Stomach (tissue), 4 donors: Measurements from ENCODE around the gene DCXR.
A peak's percentile ranks its signal among the peaks of the same experiment; 100 is the strongest.

ENCODE experiments used
- POLR2A ChIP-seq, 4 donors: fragments of 450-650 bp; IDR thresholded peaks; one replicate each; pipeline ENCODE4 v1.6.1; 2016; ENCODE audit warnings: antibody characterized with exemption in 4 of 4, control low read depth in 2 of 4, mild to moderate bottlenecking in 1 of 4, moderate library complexity in 1 of 4
- POLR2AphosphoS5 ChIP-seq, 3 donors: sonication (generic); formaldehyde crosslinking; IDR thresholded peaks; one replicate each; pipeline ENCODE4 v1.6.1; 2016; ENCODE audit warnings: antibody characterized with exemption in 3 of 3
- TF ChIP-seq, protein P1 (sequence below), 7 experiments: fragments of 450-650 bp in 4 of 7; fragments of 200-600 bp in 3 of 7; sonication (generic) in 3 of 7; IDR thresholded peaks; one replicate each; pipeline ENCODE4 v1.5.1; 2016 to 2019; ENCODE audit warnings: antibody characterized with exemption in 7 of 7, control low read depth in 2 of 7, mild to moderate bottlenecking in 1 of 7

DNA sequence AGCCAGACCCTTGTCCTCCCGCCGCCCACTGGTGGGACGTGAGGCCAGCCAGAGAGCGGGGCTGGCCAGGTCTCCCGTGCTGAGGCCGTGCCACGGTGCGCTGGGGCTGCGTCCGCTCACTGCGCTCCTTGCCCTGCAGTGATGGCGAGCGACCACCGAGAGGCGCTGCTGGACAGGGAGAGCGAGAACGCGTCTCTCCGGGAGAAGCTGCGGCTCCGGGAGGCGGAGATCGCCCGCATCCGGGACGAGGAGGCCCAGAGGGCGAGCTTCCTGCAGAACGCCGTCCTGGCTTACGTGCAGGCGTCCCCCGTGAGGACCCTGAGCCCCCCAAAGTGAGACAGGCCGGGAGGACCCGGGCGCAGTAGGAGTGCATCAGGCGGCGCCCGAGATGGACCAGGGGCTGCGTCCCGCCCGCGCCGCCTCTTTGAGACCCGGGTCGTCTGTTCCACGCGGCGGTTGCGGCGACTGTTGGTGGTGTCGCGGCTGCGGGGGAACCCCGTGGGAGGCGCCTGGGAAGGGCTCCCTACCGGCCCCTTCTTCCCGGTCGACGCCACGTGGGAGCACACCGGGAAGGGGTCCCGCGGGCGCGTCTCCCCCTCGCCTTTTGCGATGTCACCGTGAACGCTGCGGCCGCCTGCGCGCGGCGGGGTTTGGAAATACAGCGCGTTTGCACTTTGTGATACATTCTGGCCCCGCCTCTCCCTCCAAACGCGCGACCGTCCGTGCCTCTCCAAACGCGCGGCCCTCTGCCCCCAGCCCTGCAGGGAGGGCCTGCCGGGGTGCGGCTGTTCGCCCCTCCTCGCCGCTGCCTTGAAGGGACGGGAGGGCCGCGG lies 6.8 kb downstream of the DCXR start:
- TF ChIP-seq, protein P1, sequence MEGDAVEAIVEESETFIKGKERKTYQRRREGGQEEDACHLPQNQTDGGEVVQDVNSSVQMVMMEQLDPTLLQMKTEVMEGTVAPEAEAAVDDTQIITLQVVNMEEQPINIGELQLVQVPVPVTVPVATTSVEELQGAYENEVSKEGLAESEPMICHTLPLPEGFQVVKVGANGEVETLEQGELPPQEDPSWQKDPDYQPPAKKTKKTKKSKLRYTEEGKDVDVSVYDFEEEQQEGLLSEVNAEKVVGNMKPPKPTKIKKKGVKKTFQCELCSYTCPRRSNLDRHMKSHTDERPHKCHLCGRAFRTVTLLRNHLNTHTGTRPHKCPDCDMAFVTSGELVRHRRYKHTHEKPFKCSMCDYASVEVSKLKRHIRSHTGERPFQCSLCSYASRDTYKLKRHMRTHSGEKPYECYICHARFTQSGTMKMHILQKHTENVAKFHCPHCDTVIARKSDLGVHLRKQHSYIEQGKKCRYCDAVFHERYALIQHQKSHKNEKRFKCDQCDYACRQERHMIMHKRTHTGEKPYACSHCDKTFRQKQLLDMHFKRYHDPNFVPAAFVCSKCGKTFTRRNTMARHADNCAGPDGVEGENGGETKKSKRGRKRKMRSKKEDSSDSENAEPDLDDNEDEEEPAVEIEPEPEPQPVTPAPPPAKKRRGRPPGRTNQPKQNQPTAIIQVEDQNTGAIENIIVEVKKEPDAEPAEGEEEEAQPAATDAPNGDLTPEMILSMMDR (IDR thresholded peaks at IDR 0.05), result peak in 5 of 7 experiments; percentile 89 to 95 (median 92)
- TF ChIP-seq POLR2A (IDR thresholded peaks at IDR 0.05), result no peak
- TF ChIP-seq POLR2AphosphoS5 (IDR thresholded peaks at IDR 0.05), result peak in 2 of 3 donors; percentile 49 to 82
